ENCODE data around the gene ZXDC. TPM values are rescaled to one million over a fixed set of nuclear protein-coding genes. Genes with fewer than 3 reads are reported as not detected.

Gene ZXDC
- total RNA-seq, 4 donors from 2014 or later, result 16.0 to 34.5 (median 27.3) TPM

- no peak for TF ChIP-seq POLR2A (IDR thresholded peaks at IDR 0.05)
- TF ChIP-seq, protein P1, sequence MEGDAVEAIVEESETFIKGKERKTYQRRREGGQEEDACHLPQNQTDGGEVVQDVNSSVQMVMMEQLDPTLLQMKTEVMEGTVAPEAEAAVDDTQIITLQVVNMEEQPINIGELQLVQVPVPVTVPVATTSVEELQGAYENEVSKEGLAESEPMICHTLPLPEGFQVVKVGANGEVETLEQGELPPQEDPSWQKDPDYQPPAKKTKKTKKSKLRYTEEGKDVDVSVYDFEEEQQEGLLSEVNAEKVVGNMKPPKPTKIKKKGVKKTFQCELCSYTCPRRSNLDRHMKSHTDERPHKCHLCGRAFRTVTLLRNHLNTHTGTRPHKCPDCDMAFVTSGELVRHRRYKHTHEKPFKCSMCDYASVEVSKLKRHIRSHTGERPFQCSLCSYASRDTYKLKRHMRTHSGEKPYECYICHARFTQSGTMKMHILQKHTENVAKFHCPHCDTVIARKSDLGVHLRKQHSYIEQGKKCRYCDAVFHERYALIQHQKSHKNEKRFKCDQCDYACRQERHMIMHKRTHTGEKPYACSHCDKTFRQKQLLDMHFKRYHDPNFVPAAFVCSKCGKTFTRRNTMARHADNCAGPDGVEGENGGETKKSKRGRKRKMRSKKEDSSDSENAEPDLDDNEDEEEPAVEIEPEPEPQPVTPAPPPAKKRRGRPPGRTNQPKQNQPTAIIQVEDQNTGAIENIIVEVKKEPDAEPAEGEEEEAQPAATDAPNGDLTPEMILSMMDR (IDR thresholded peaks at IDR 0.05), result peak; percentile 52 to 97 (median 86)
- H3K36me3 ChIP-seq, result no peaks in the 10 kb centered on the region
- DNase-seq, result no peak
- peaks cover 3 to 17% (median 11%) of the 10 kb centered on the region in 3 donors for H3K4me1 ChIP-seq
- no peak overlapping the region for H3K27ac ChIP-seq
- peaks cover 0 to 65% (median 5%) of the 10 kb centered on the region in 4 donors for H3K27me3 ChIP-seq
- no peak overlapping the region for H3K4me3 ChIP-seq
- no peaks in the 10 kb centered on the region for H3K9me3 ChIP-seq
- 0% methylated on average over 1 to 2 of the region's 6 CpGs for WGBS, 2 donors
- intact Hi-C loops (cut with DNase I), result loop anchor here (2.0 kb wide), 1 partner anchor 1024 kb away; no protein-coding TSS in a partner anchor
Measured at GRCh38 chr3:126522363-126522788, 46.7 kb upstream of the ZXDC start.

- DNase-seq, result no peak
- Histone ChIP-seq H3K27me3 (peaks cover 0 to 67% (median 5%) of the 10 kb centered on the region in 4 donors), H3K9me3 (no peaks in the 10 kb centered on the region), H3K4me3 (no peak overlapping the region), H3K27ac (no peak overlapping the region), H3K36me3 (no peaks in the 10 kb centered on the region), H3K4me1 (peaks cover 3 to 17% (median 11%) of the 10 kb centered on the region in 3 donors)
- intact Hi-C loops (cut with DNase I), result no loop called here
- WGBS, 2 donors, result 31 to 40% methylated on average over 4 to 7 of the region's 11 CpGs
- TF ChIP-seq POLR2A (IDR thresholded peaks at IDR 0.05), result no peak
- TF ChIP-seq, protein P1 (IDR thresholded peaks at IDR 0.05), result no peak
Measured at GRCh38 chr3:126521122-126521891, 45.6 kb upstream of the ZXDC start.

GRCh38 chr3:126519506-126520455 is 44.1 kb upstream of the ZXDC start:
- intact Hi-C loops (cut with DNase I), result no loop called here
- DNase-seq, result no peak

GRCh38 chr3:126518779-126519177 is 43.1 kb upstream of the ZXDC start:
- TF ChIP-seq, protein P1 (IDR thresholded peaks at IDR 0.05), result no peak
- TF ChIP-seq POLR2A (IDR thresholded peaks at IDR 0.05), result no peak
- no peak for DNase-seq
- H3K9me3 ChIP-seq, result no peaks in the 10 kb centered on the region
- peaks cover 1 to 3% (median 3%) of the 10 kb centered on the region in 3 donors for H3K4me1 ChIP-seq
- WGBS, 2 donors, result 50 to 83% methylated on average over 1 to 3 of the region's 4 CpGs
- H3K4me3 ChIP-seq, result no peak overlapping the region
- H3K27ac ChIP-seq, result no peak overlapping the region
- intact Hi-C loops (cut with DNase I), result no loop called here
- H3K27me3 ChIP-seq, result peaks cover 0 to 42% (median 4%) of the 10 kb centered on the region in 4 donors
- no peaks in the 10 kb centered on the region for H3K36me3 ChIP-seq

More at GRCh38 chr3:126519506-126520455, 44.1 kb upstream of the ZXDC start:
- Histone ChIP-seq H3K27ac (no peak overlapping the region), H3K9me3 (no peaks in the 10 kb centered on the region), H3K4me3 (no peak overlapping the region), H3K36me3 (no peaks in the 10 kb centered on the region), H3K4me1 (peaks cover 3 to 13% (median 11%) of the 10 kb centered on the region in 3 donors), H3K27me3 (peaks cover 0 to 52% (median 5%) of the 10 kb centered on the region in 4 donors)
- TF ChIP-seq, protein P1 (IDR thresholded peaks at IDR 0.05), result no peak
- no peak for TF ChIP-seq POLR2A (IDR thresholded peaks at IDR 0.05)
- 63 to 79% methylated on average over 5 to 7 of the region's 10 CpGs for WGBS, 2 donors

Data from esophagus squamous epithelium (tissue), 5 donors.